Measurements from ENCODE around the gene TBC1D5. TPM values are rescaled to one million over a fixed set of nuclear protein-coding genes. Genes with fewer than 3 reads are reported as not detected.

TBC1D5 gene
- total and polyA plus RNA-seq, 8 donors, result 47.4 to 74.8 (median 55.3) TPM

DNA sequence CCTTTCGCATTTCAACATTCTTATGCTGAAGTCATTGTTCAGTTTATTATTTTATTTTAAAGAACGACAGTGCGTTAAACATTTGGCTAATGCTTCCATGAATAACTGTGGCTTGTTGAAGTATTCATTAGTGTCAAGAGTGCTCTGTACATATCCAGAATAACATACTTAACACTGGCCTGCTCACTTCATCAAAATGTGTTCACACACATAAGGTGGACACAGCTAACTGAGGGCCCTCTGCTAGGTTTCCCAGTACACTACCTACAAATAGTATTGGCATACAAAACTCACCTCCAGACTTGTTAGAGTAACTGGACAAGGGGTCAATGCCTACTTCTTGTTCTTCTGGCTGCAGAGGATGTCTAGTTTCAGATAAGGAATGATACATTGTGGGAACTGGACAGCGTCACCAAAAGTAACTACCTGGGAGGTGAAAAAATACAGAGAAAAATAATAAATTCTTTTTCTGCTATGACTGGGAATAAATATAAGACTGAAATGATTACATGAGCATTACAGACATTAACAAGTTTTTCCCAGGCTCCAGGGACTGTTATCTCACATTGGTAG lies 234.2 kb downstream of the TBC1D5 start:
- no peak for DNase-seq
- TF ChIP-seq, protein P1, sequence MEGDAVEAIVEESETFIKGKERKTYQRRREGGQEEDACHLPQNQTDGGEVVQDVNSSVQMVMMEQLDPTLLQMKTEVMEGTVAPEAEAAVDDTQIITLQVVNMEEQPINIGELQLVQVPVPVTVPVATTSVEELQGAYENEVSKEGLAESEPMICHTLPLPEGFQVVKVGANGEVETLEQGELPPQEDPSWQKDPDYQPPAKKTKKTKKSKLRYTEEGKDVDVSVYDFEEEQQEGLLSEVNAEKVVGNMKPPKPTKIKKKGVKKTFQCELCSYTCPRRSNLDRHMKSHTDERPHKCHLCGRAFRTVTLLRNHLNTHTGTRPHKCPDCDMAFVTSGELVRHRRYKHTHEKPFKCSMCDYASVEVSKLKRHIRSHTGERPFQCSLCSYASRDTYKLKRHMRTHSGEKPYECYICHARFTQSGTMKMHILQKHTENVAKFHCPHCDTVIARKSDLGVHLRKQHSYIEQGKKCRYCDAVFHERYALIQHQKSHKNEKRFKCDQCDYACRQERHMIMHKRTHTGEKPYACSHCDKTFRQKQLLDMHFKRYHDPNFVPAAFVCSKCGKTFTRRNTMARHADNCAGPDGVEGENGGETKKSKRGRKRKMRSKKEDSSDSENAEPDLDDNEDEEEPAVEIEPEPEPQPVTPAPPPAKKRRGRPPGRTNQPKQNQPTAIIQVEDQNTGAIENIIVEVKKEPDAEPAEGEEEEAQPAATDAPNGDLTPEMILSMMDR (IDR thresholded peaks at IDR 0.05), result no peak
- Histone ChIP-seq H3K27me3 (no peaks in the 10 kb centered on the region), H3K4me1 (no peaks in the 10 kb centered on the region), H3K9me3 (no peaks in the 10 kb centered on the region), H3K36me3 (no peaks in the 10 kb centered on the region), H3K4me3 (no peak overlapping the region), H3K27ac (no peak overlapping the region)
- peak; percentile 93 for ATAC-seq
- intact Hi-C loops (cut with DNase I), result no loop called here

DNA sequence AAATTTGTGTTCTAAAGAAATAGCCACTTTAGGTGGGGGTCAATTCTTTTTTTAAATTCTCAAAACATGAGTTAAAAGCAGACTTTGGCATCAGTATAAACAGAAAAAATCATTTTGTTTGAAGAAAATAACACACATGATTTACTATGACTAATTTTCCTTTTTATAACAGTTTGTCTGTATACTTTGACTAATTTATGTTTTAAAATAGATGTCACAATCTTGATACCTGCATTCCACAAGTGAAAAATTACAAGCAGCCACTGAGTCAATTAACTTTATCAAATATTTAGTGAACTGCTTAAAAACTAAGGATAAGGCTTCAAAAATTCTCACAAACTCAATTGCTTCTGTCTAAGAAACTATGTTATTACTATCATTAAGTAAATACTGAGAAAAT lies 235.0 kb downstream of the TBC1D5 start:
- TF ChIP-seq, protein P1 (IDR thresholded peaks at IDR 0.05), result no peak
- H3K9me3 ChIP-seq, result no peaks in the 10 kb centered on the region
- no peaks in the 10 kb centered on the region for H3K36me3 ChIP-seq
- intact Hi-C loops (cut with DNase I), result no loop called here
- ATAC-seq (no peak), DNase-seq (no peak)
- H3K27ac ChIP-seq, result no peak overlapping the region
- H3K4me1 ChIP-seq, result no peaks in the 10 kb centered on the region
- H3K4me3 ChIP-seq, result no peak overlapping the region
- H3K27me3 ChIP-seq, result no peaks in the 10 kb centered on the region

DNA sequence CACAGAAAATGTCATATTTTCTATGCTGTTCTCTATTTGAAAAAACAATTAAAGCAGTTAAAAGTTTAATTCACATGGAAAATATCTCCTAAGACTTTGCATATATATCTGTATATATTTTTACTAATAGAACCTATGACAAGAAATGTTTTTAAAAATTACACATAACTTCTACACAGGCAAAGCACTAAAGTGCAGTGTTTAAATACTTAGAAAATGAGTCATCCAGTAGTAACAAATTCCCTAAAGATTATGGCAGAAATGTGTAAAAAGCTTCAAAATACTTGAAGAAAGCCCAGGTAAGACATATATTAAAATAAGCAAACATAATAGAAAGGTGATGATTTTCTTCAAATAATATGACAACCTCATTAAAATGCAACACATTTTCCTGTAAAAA lies 236.6 kb downstream of the TBC1D5 start:
- no peak for ATAC-seq
- DNase-seq, result no peak
- Histone ChIP-seq H3K27ac (no peak overlapping the region), H3K36me3 (no peaks in the 10 kb centered on the region), H3K4me1 (no peaks in the 10 kb centered on the region), H3K4me3 (no peak overlapping the region), H3K27me3 (no peaks in the 10 kb centered on the region), H3K9me3 (no peaks in the 10 kb centered on the region)
- intact Hi-C loops (cut with DNase I), result no loop called here
- TF ChIP-seq, protein P1 (IDR thresholded peaks at IDR 0.05), result no peak

DNA sequence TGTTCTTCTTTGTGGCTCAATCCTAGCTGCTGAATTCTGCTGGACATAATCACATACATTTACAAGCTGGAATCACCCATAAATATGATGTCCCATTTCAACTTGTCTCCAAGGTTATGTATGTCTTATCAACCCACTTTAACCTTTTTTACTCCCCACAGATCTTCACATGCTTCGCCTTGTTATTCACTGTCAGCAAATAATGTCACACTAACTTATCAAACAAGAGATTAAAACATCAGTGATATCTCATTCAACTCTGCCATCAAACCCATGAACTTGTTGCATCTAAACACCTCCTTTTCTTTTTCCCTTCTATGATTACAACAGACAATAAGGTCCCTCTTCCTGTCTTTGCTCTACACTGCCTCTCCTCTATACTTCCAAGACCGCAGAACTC lies 240.7 kb downstream of the TBC1D5 start:
- no peak for ATAC-seq
- Histone ChIP-seq H3K27me3 (no peaks in the 10 kb centered on the region), H3K9me3 (no peaks in the 10 kb centered on the region), H3K4me3 (no peak overlapping the region), H3K27ac (no peak overlapping the region), H3K4me1 (no peaks in the 10 kb centered on the region), H3K36me3 (no peaks in the 10 kb centered on the region)
- intact Hi-C loops (cut with DNase I), result no loop called here
- TF ChIP-seq, protein P1 (IDR thresholded peaks at IDR 0.05), result no peak
- DNase-seq, result no peak

DNA sequence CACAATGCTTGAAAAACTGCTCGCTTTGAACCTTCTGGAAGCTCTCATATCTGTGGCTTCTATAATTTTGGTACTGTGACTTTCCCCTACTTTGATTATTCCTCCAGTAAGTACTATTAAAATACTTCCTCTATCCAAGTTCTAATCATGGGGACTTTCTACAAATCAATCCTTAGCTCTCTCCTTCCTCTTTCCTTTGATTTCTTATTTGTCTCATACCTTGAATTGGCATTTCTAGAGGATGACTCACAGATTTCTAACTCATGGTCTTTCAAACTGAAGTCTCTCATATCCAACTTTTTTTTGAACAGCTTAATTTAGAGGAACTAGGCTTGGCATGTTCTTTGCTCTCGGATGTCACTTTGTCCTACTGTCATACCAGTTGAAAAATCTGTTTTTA lies 241.8 kb downstream of the TBC1D5 start:
- ATAC-seq, result no peak
- intact Hi-C loops (cut with DNase I), result no loop called here
- TF ChIP-seq, protein P1 (IDR thresholded peaks at IDR 0.05), result no peak

More for the DNA sequence above, 241.8 kb downstream of the TBC1D5 start:
- no peak overlapping the region for H3K4me3 ChIP-seq
- H3K36me3 ChIP-seq, result no peaks in the 10 kb centered on the region
- H3K27me3 ChIP-seq, result no peaks in the 10 kb centered on the region
- H3K9me3 ChIP-seq, result no peaks in the 10 kb centered on the region
- H3K27ac ChIP-seq, result no peak overlapping the region
- no peaks in the 10 kb centered on the region for H3K4me1 ChIP-seq
- DNase-seq, result no peak
